ENCODE measurements around the gene OR12D2.

The OR12D2 gene

DNA sequence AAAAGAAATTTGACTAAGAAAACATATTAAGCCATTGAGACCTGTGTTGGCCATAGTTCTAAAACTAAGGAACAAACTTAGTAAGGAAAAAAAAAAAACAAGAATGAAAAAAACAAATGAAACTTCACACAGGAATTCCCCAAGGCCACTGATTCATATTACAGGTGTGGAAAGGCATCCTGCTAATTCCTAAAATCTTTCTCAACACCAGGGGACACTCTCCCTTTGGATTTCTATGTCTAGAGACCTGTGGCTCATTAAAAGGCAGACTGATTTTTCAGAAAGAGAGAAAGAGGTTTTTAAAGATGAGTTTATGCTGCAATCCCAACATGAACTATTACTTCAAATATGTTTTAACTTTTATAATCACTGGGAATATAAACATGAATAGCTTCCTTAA is 19.2 kb downstream of the OR12D2 start, which contains the start of gene OR12D1:
Gene OR12D1, plus strand, starts transcription at position 341 of the 400 bp plus-strand sequence.
- H3K9ac ChIP-seq: no peak within 1 kb of the TSS
- no peaks in the 10 kb centered on the region for H3K4me1 ChIP-seq
- H3K79me2 ChIP-seq: no peaks in the 10 kb centered on the region
- H3K4me2 ChIP-seq (ENCODE audit: low read length): no peak within 1 kb of the TSS
- no peak within 1 kb of the TSS for H3K27ac ChIP-seq
- no peaks in the 10 kb centered on the region for H3K27me3 ChIP-seq (ENCODE audit: control insufficient read depth, insufficient read depth, low read length)
- no peaks in the 10 kb centered on the region for H3K36me3 ChIP-seq (ENCODE audit: control insufficient read depth, insufficient read depth, low read length)
- no peak within 1 kb of the TSS for H3K4me3 ChIP-seq (ENCODE audit: low read depth, low read length)
- H3K9me3 ChIP-seq (ENCODE audit: control insufficient read depth, low read length): no peaks in the 10 kb centered on the region
- H2AFZ ChIP-seq: no peak within 1 kb of the TSS
- TF ChIP-seq, protein P1, sequence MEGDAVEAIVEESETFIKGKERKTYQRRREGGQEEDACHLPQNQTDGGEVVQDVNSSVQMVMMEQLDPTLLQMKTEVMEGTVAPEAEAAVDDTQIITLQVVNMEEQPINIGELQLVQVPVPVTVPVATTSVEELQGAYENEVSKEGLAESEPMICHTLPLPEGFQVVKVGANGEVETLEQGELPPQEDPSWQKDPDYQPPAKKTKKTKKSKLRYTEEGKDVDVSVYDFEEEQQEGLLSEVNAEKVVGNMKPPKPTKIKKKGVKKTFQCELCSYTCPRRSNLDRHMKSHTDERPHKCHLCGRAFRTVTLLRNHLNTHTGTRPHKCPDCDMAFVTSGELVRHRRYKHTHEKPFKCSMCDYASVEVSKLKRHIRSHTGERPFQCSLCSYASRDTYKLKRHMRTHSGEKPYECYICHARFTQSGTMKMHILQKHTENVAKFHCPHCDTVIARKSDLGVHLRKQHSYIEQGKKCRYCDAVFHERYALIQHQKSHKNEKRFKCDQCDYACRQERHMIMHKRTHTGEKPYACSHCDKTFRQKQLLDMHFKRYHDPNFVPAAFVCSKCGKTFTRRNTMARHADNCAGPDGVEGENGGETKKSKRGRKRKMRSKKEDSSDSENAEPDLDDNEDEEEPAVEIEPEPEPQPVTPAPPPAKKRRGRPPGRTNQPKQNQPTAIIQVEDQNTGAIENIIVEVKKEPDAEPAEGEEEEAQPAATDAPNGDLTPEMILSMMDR (IDR thresholded peaks at IDR 0.05): no peak

DNA sequence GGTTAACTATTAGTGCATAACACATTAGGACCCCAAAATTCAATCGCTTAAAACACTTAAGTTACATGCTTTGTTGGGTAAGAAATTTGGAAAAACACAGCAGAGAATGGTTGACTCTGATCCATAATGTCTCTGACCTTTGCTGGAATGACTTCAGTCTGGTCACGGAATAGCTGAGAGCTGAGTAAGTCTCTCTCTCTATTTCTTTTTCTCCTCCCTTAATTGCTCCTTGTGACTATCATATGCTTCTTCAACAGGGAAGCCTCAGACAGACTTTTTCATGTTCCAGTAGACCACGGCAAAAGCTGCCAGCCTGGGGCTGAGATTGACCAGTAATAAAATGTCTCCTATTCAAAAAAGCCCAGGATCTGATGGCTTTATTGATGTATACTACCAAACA is 24.1 kb downstream of the OR12D2 start:
- Histone ChIP-seq H3K27me3 (ENCODE audit: control insufficient read depth, insufficient read depth, low read length) (no peaks in the 10 kb centered on the region), H3K36me3 (ENCODE audit: control insufficient read depth, insufficient read depth, low read length) (no peaks in the 10 kb centered on the region), H3K27ac (no peak overlapping the region), H3K9me3 (ENCODE audit: control insufficient read depth, low read length) (no peaks in the 10 kb centered on the region), H2AFZ (no peak overlapping the region), H3K79me2 (no peaks in the 10 kb centered on the region), H3K9ac (no peak overlapping the region), H3K4me3 (ENCODE audit: low read depth, low read length) (no peak overlapping the region), H3K4me1 (no peaks in the 10 kb centered on the region), H3K4me2 (ENCODE audit: low read length) (no peak overlapping the region)
- TF ChIP-seq, protein P1 (IDR thresholded peaks at IDR 0.05): no peak

DNA sequence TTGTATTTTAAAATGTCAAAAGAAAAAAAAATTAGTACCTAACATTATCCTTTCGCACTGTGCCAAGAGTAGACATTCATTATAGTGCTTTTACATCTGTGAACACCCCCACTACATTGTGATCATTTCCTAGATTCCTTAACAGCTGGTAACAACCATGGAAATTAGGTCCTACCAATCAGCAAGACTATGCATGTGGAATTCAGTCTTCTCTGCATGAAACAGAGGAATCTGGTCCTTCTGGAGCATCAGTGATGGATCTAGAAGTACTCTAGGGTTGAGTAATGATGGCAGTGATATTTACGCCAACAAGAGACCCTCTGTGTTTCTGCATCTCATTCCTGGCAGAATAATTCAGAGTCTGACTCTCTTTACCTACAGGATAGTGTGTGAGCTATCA is 28.7 kb downstream of the OR12D2 start:
- Histone ChIP-seq H2AFZ (no peak overlapping the region), H3K79me2 (no peaks in the 10 kb centered on the region), H3K4me1 (no peaks in the 10 kb centered on the region), H3K36me3 (ENCODE audit: control insufficient read depth, insufficient read depth, low read length) (no peaks in the 10 kb centered on the region), H3K4me2 (ENCODE audit: low read length) (no peak overlapping the region), H3K9ac (no peak overlapping the region), H3K9me3 (ENCODE audit: control insufficient read depth, low read length) (no peaks in the 10 kb centered on the region), H3K4me3 (ENCODE audit: low read depth, low read length) (no peak overlapping the region), H3K27me3 (ENCODE audit: control insufficient read depth, insufficient read depth, low read length) (no peaks in the 10 kb centered on the region), H3K27ac (no peak overlapping the region)
- TF ChIP-seq, protein P1 (IDR thresholded peaks at IDR 0.05): no peak

DNA sequence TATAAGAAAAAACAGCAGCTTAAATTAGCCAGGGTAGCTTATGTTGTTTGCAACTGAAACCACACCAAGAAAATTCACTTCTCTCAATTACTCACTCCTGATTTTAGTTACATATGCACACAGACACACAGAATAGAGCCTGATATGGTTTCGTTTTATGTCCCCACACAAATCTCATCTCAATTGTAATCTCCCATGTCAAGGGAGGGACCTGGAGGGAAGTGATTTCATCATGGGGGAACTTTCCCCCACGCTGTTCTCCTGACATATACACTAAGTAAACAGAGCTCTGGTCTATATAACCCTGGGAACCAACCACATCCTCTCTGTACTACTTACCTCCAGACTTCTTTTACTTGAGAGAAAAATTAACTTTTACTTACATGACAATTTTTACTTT is 29.1 kb downstream of the OR12D2 start:
- TF ChIP-seq, protein P1 (IDR thresholded peaks at IDR 0.05): no peak
- no peaks in the 10 kb centered on the region for H3K79me2 ChIP-seq
- no peak overlapping the region for H3K4me2 ChIP-seq (ENCODE audit: low read length)
- no peak overlapping the region for H3K9ac ChIP-seq
- H3K9me3 ChIP-seq (ENCODE audit: control insufficient read depth, low read length): no peaks in the 10 kb centered on the region
- no peak overlapping the region for H2AFZ ChIP-seq
- no peaks in the 10 kb centered on the region for H3K4me1 ChIP-seq
- no peak overlapping the region for H3K4me3 ChIP-seq (ENCODE audit: low read depth, low read length)
- no peaks in the 10 kb centered on the region for H3K36me3 ChIP-seq (ENCODE audit: control insufficient read depth, insufficient read depth, low read length)
- H3K27me3 ChIP-seq (ENCODE audit: control insufficient read depth, insufficient read depth, low read length): no peaks in the 10 kb centered on the region
- no peak overlapping the region for H3K27ac ChIP-seq

DNA sequence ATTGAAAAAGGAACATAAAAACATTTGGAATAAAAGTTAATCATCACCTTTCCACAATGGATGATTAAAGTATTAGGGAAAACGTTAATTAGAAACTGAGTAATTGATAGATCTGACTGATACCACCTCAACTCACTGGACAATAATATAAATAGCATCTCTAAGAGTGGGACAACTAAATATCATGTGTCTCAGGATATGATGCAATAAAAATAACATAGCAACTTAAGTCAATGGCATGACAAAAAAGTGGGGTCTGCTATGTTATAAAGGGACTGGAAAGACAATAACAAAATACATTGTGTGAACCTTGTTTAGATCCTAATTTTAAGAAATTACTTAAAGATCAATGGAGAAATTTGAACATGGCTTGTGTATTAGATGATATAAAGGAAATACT is 29.6 kb downstream of the OR12D2 start:
- no peaks in the 10 kb centered on the region for H3K36me3 ChIP-seq (ENCODE audit: control insufficient read depth, insufficient read depth, low read length)
- no peak overlapping the region for H3K4me2 ChIP-seq (ENCODE audit: low read length)
- H2AFZ ChIP-seq: no peak overlapping the region
- no peak overlapping the region for H3K27ac ChIP-seq
- no peaks in the 10 kb centered on the region for H3K27me3 ChIP-seq (ENCODE audit: control insufficient read depth, insufficient read depth, low read length)
- H3K9ac ChIP-seq: no peak overlapping the region
- H3K79me2 ChIP-seq: no peaks in the 10 kb centered on the region
- H3K4me3 ChIP-seq (ENCODE audit: low read depth, low read length): no peak overlapping the region
- H3K4me1 ChIP-seq: no peaks in the 10 kb centered on the region
- H3K9me3 ChIP-seq (ENCODE audit: control insufficient read depth, low read length): no peaks in the 10 kb centered on the region
- TF ChIP-seq, protein P1 (IDR thresholded peaks at IDR 0.05): no peak

Measured in parathyroid adenoma (tissue), 2 donors.